K562 (cell line): ENCODE data around the gene RBMS1. TPM values are rescaled to one million over a fixed set of nuclear protein-coding genes. Genes with fewer than 3 reads are reported as not detected.
"Not testable (repeated sequence)": the region's sequence is repeated elsewhere in the genome, so short reads cannot be mapped to it uniquely, and the experiment has no call there.

ENCODE experiments used
- ATAC-seq: fragments of 200-7000 bp; cut with Tn5 transposase; 3 replicates; pipeline ENCODE4 v1.9.1; 2020; ENCODE audit warnings: moderate library complexity
- BruUV-seq: library from RNA; stranded (reverse); fragments of 400-500 nt; replicated peaks from 2 replicates; lab custom pipeline; 2021; lab: Mats Ljungman, UMichigan
- CTCF ChIA-PET: fragments of 300-600 bp; formaldehyde crosslinking; extraction: SDS; loops from one replicate; lab custom pipeline; 2021; ENCODE audit warnings: low intra/inter-chr PET ratio; lab: Yijun Ruan, JAX
- POLR2A ChIA-PET: fragments of 300-600, 350-650 bp; sonication (Branson Sonifier 250); formaldehyde crosslinking; extraction: SDS; loops from one replicate; lab custom pipeline; 2021; ENCODE audit warnings: antibody characterized with exemption, inconsistent platforms; lab: Yijun Ruan, JAX
- DNase-seq, 4 experiments: peaks; one replicate each; pipeline versions ENCODE4 v3.0.0 to v3.0.0-alpha.2; 2011 to 2018; ENCODE audit warnings: low spot score in 3 of 4, mixed read lengths in 3 of 4; ENCODE audit errors: extremely low read depth in 1 of 4
- FAIRE-seq: peaks from 2 replicates; lab custom pipeline; 2011; peaks lifted over from hg19 to GRCh38; lab: Jason Lieb, UNC
- H2AFZ ChIP-seq: 2 replicates; pipeline ENCODE4 v1.6.0; 2011; ENCODE audit warnings: low read depth, low read length, control low read depth, inconsistent platforms
- H3K27ac ChIP-seq: fragments of 200-600 bp; 3 replicates; pipeline ENCODE4 v1.8.0; 2011; ENCODE audit warnings: low read depth, mild to moderate bottlenecking, control low read depth, inconsistent platforms, low read length, moderate library complexity, mixed read lengths; ENCODE audit errors: extremely low read depth
- H3K27me3 ChIP-seq, 2 experiments: fragments of 300-600 bp in 1 of 2; 2 replicates in 1 of 2; 3 replicates in 1 of 2; pipeline versions ENCODE4 v1.6.0 to v1.8.0; 2011; ENCODE audit warnings: inconsistent platforms in 2 of 2, low read length in 2 of 2, mild to moderate bottlenecking in 1 of 2, mixed read lengths in 1 of 2, moderate library complexity in 1 of 2; ENCODE audit not compliant: control insufficient read depth in 2 of 2, insufficient read depth in 2 of 2
- H3K36me3 ChIP-seq: fragments of 300-600 bp; 3 replicates; pipeline ENCODE4 v1.8.0; 2011; ENCODE audit warnings: mild to moderate bottlenecking, low read length, inconsistent platforms; ENCODE audit not compliant: control insufficient read depth, insufficient read depth
- H3K4me1 ChIP-seq, 2 experiments: fragments of 200-600 bp in 1 of 2; replicated peaks in 1 of 2; 2 replicates in 1 of 2; 3 replicates in 1 of 2; pipeline versions ENCODE4 v1.5.1 to v1.8.0; 2011; ENCODE audit warnings: inconsistent platforms in 2 of 2, low read length in 2 of 2, mild to moderate bottlenecking in 1 of 2, mixed read lengths in 1 of 2, moderate library complexity in 1 of 2; ENCODE audit not compliant: control insufficient read depth in 2 of 2, insufficient read depth in 2 of 2
- H3K4me2 ChIP-seq: 2 replicates; pipeline ENCODE4 v1.6.1; 2011; ENCODE audit warnings: low read length, control low read depth, inconsistent platforms, mixed read lengths; ENCODE audit not compliant: insufficient read depth
- H3K4me3 ChIP-seq: fragments of 200-600 bp; sonication (generic), shearing (Covaris generic); 2 replicates; pipeline ENCODE4 v1.5.1; 2016; ENCODE audit warnings: control low read depth, inconsistent platforms
- H3K79me2 ChIP-seq: fragments of 200-600 bp; 3 replicates; pipeline ENCODE4 v1.8.0; 2011; ENCODE audit warnings: low read length, inconsistent platforms; ENCODE audit not compliant: control insufficient read depth, insufficient read depth
- H3K9ac ChIP-seq, 2 experiments: 2 replicates each; pipeline versions ENCODE4 v1.6.0 to v1.6.1; 2011; ENCODE audit warnings: low read depth in 2 of 2, low read length in 2 of 2, control low read depth in 1 of 2, inconsistent platforms in 1 of 2, mild to moderate bottlenecking in 1 of 2, mixed read lengths in 1 of 2; ENCODE audit not compliant: insufficient read depth in 1 of 2
- H3K9me1 ChIP-seq: one replicate; pipeline ENCODE4 v1.6.0; 2011; ENCODE audit warnings: inconsistent platforms, mild to moderate bottlenecking, low read length, moderate library complexity; ENCODE audit not compliant: control insufficient read depth, insufficient read depth
- H3K9me3 ChIP-seq: replicated peaks from 2 replicates; pipeline ENCODE4 v1.5.1; 2011; ENCODE audit warnings: low read depth, low read length, inconsistent platforms; ENCODE audit not compliant: control insufficient read depth, insufficient read depth
- H4K20me1 ChIP-seq: replicated peaks from 2 replicates; pipeline ENCODE4 v1.6.1; 2011; ENCODE audit warnings: low read length, inconsistent platforms, mixed read lengths; ENCODE audit not compliant: control insufficient read depth, insufficient read depth
- E4F1 ChIP-seq: fragments of 250-450 bp; sonication (Bioruptor Pico); IDR thresholded peaks from 2 replicates; pipeline ENCODE4 v1.5.0; 2021; ENCODE audit warnings: mild to moderate bottlenecking, borderline replicate concordance
- RBM15 ChIP-seq: fragments of 200-400 bp; formaldehyde crosslinking; IDR thresholded peaks from 2 replicates; pipeline ENCODE4 v1.6.1; 2018; ENCODE audit warnings: mild to moderate bottlenecking, low read length, moderate library complexity; ENCODE audit not compliant: insufficient read depth
- SNRNP70 ChIP-seq: fragments of 200-400 bp; formaldehyde crosslinking; optimal IDR thresholded peaks from 2 replicates; pipeline ENCODE3; 2017; ENCODE audit warnings: low read depth, low read length
- ZNF12 ChIP-seq: sonication (generic); formaldehyde crosslinking; IDR thresholded peaks from 2 replicates; pipeline ENCODE4 v1.4.0; 2020; ENCODE audit warnings: mild to moderate bottlenecking, missing genetic modification reagents
- ZNF143 ChIP-seq: sonication (generic); formaldehyde crosslinking; IDR thresholded peaks from 2 replicates; pipeline ENCODE4 v1.9.0; 2022; ENCODE audit warnings: mild to moderate bottlenecking, missing genetic modification reagents
- ZSCAN29 ChIP-seq: fragments of 450-650 bp; IDR thresholded peaks from 2 replicates; pipeline ENCODE4 v1.6.1; 2017
- WGBS: fragments of 100-300 bp; shearing (Covaris generic); methylation state at CpG from one replicate; pipeline ENCODE4 v1.1.6; 2016; ENCODE audit warnings: low coverage, mixed read lengths; ENCODE audit not compliant: insufficient coverage; ENCODE audit errors: missing lambda C conversion rate; 5-methylcytosine and 5-hydroxymethylcytosine counted together
- in situ Hi-C: fragments of 300-500 bp; cut with MboI; formaldehyde crosslinking; loops from 4 replicates; pipeline ENCODE4 v1.15.0; 2018; ENCODE audit warnings: inconsistent platforms, mixed read lengths
- intact Hi-C: fragments of 100-400 bp; cut with micrococcal nuclease; formaldehyde crosslinking; loops from 2 replicates; pipeline ENCODE4 v1.14.2; 2022
- polyA plus RNA-seq, 8 experiments: library from polyadenylated mRNA; depleted of rRNA in 4 of 8; stranded (reverse) in 5 of 8; unstranded in 3 of 8; fragments of >200 nt; fragmentation: Nextera tagmentation in 2 of 8; fragmentation: Illumina TruSeq in 1 of 8; extraction: Ambion mirVana in 2 of 8; extraction: Trizol in 1 of 8; gene quantifications; 2 replicates each; pipeline versions ENCODE4 v1.2.1 to v1.2.3, GENCODE V29; 2011 to 2014; ENCODE audit warnings: inconsistent platforms in 1 of 8, missing spikeins in 1 of 8
- total RNA-seq, 7 experiments: library from RNA; depleted of rRNA in 6 of 7; stranded (reverse); fragments of >200 nt in 6 of 7; fragmentation: Illumina TruSeq in 2 of 7; extraction: Trizol in 2 of 7; gene quantifications; 2 replicates each; pipeline versions ENCODE4 v1.2.1 to v1.2.3, GENCODE V29; 2011 to 2021; ENCODE audit warnings: low replicate concordance in 1 of 7
- TF ChIP-seq, protein P1 (sequence below): sonication (generic); formaldehyde crosslinking; IDR thresholded peaks from 2 replicates; pipeline ENCODE4 v1.4.0; 2020; ENCODE audit warnings: mild to moderate bottlenecking, missing genetic modification reagents

The RBMS1 gene
- total and polyA plus RNA-seq, 9 of the 15 experiments (the other 6 are each of a cell fraction or from before 2014, with no cell fraction given): 0.04 to 0.31 (median 0.09) TPM; not detected in 6

DNA sequence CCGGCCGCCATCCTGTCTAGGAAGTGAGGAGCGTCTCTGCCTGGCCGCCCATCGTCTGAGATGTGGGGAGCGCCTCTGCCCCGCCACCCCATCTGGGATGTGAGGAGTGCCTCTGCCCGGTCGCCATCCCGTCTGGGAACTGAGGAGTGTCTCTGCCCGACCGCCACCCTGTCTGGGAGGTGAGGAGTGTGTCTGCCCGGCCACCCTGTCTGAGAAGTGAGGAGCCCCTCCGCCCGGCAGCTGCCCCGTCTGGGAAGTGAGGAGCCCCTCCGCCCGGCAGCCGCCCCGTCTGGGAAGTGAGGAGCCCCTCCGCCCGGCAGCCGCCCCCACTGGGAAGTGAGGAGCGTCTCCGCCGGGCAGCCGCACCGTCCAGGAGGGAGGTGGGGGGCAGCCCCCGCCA, 44.8 kb downstream of the RBMS1 start:
- DNase-seq, POLR2A ChIA-PET, H3K36me3 ChIP-seq, H3K4me3 ChIP-seq, H3K27me3 ChIP-seq, FAIRE-seq, H3K9me1 ChIP-seq, H3K9ac ChIP-seq, H3K79me2 ChIP-seq, H3K27ac ChIP-seq, H3K9me3 ChIP-seq, H4K20me1 ChIP-seq, H3K4me1 ChIP-seq, intact Hi-C loops, H3K4me2 ChIP-seq, ATAC-seq, BruUV-seq, H2AFZ ChIP-seq, in situ Hi-C loops, CTCF ChIA-PET: not testable (repeated sequence)
- 4% methylated on average over 13 of the region's 29 CpGs for WGBS

DNA sequence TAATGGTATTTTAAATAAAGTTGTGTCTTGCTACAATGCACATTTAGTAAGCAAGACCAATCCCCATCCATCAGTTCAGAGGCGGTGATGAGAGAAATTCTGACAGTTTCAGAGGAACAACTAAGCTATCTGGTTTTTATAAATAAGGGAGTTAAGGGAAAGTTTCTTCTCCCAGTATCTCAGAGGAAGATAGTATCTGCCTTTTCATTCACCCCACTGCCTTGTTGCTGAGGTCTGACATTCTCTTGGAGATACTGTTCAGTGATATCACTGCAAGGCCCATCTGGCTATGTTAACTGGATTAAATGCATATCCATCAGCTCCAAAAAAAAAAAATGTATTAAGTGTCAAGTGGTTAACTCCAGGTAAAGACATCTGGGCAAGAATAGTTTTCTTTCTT, 47.9 kb downstream of the RBMS1 start:
- H3K4me1 ChIP-seq: no peaks in the 10 kb centered on the region
- no peak overlapping the region for H2AFZ ChIP-seq
- no peak overlapping the region for H3K9ac ChIP-seq
- H3K27ac ChIP-seq: no peak overlapping the region
- H3K27me3 ChIP-seq: no peaks in the 10 kb centered on the region
- no peak overlapping the region for H3K4me3 ChIP-seq
- H3K4me2 ChIP-seq: no peak overlapping the region
- no peaks in the 10 kb centered on the region for H3K9me3 ChIP-seq
- no peak for FAIRE-seq
- 0% methylated on average over 1 of the region's 1 CpG for WGBS
- ATAC-seq: no peak
- in situ Hi-C loops: no loop called here
- CTCF ChIA-PET: no interaction called here
- no TSS peak for BruUV-seq
- intact Hi-C loops: no loop called here
- no peaks in the 10 kb centered on the region for H4K20me1 ChIP-seq
- H3K9me1 ChIP-seq: no peaks in the 10 kb centered on the region
- no peaks in the 10 kb centered on the region for H3K36me3 ChIP-seq
- POLR2A ChIA-PET: no interaction called here
- no peak for DNase-seq
- H3K79me2 ChIP-seq: no peaks in the 10 kb centered on the region
- TF ChIP-seq ZNF12 (CRISPR knock-in tag): no peak
- TF ChIP-seq SNRNP70: no peak
- TF ChIP-seq ZSCAN29: no peak
- TF ChIP-seq, protein P1, sequence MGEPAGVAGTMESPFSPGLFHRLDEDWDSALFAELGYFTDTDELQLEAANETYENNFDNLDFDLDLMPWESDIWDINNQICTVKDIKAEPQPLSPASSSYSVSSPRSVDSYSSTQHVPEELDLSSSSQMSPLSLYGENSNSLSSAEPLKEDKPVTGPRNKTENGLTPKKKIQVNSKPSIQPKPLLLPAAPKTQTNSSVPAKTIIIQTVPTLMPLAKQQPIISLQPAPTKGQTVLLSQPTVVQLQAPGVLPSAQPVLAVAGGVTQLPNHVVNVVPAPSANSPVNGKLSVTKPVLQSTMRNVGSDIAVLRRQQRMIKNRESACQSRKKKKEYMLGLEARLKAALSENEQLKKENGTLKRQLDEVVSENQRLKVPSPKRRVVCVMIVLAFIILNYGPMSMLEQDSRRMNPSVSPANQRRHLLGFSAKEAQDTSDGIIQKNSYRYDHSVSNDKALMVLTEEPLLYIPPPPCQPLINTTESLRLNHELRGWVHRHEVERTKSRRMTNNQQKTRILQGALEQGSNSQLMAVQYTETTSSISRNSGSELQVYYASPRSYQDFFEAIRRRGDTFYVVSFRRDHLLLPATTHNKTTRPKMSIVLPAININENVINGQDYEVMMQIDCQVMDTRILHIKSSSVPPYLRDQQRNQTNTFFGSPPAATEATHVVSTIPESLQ (CRISPR knock-in tag): no peak
- no peak for TF ChIP-seq ZNF143
- no peak for TF ChIP-seq E4F1 (CRISPR knock-in tag)
- no peak for TF ChIP-seq RBM15
